Activated gamma-delta T cell (primary cell): Measurements from ENCODE around the gene RPS8.
"Not testable (repeated sequence)": the region's sequence is repeated elsewhere in the genome, so short reads cannot be mapped to it uniquely, and the experiment has no call there.

ENCODE experiments used
- DNase-seq: peaks from one replicate; lab custom pipeline; 2025; lab: John Stamatoyannopoulos, UW

The RPS8 gene

DNA sequence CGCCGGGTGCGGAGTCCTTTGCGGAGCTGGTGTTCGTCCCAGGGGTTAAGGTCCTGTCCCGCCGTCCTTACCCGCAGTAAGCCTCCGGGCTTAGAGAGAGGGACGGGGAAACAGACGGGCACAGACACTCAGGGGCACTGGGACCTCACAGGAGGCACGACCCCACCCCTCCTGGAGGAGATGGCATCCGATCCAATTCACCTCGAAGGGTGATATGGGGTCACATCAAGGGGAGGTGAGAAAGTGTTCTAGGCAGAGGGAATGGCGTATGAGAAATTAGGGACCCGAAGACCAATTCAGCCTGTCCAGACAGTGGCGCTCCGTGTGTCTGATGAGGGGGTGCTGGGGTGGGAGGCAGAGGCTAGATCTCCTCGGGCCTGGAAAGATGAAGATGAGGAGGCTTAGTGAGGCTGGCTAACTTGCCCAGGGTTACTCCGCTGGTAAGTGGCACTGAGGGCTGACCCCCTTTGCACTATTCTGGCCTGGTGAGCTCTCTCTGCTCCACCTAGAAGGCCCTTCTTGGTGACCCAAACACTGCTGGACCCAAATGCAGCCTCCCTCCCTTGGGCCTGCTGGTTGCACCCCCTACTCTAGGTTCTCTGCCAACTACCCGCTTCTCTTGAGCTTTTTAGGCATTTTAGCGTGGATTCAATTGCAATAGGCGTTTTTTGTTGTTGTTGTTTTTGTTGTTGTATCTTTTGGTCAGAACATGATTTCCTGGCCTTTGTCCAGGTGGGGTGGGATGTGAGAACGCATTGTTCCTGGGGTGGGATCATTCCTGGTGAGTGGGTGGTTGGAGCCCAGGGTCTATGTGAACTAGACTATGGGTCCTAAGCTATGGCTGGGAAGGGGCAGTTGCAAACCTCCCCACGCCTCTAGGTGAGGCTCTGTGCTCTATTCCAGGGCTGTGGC, 45.2 kb downstream of the RPS8 start:
- no peak for DNase-seq

DNA sequence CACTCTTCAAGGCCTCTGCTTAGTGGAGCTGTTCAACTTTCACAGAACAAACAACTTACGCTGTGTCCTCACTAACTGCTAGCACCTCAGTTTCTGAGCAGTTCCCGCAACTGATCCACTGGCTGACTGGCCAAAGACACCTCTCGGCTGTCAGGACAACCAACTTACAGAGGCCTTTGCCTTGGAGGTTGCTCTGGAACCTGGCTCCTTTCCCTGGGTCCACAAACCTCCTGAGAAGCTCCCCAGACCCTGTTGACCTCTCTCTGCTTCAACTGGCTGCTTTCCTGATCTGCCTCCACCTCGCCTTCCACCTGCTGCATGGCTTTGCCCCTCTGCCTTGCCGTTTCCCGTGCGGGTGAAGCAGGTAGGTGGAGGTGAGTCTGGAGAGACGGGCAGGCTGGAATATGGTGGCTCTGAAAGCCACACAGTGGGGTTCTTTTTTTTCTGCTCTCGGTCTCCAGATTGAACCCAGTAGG, 45.9 kb downstream of the RPS8 start:
- DNase-seq, result no peak

DNA sequence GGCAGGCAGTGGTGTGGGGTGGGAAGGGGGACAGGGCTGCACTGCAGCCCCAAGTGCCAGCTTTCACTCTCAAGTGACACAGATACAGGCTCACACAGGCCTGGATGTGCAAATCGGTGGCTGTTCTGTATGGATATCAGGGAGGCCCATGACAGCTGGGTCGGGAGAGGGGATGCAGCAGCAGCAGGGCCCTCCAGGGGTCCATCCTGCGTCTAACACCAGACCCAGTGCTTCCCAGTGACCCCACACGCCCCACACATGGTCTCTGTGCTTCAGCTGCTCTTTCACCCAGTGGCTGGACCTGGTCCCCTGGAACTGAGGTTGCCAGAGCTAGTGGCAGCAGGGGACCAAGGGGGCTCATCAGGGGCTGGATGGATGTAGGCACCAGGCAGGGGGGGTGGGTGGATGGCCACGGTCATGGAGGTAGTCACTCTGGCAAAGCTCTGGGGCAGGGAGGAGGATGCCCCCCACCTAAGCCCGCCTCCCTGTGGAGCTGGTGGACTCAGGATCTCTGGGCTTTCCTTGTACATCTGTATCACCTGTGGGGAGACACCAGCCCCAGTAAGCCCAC, 46.9 kb downstream of the RPS8 start:
- no peak for DNase-seq

DNA sequence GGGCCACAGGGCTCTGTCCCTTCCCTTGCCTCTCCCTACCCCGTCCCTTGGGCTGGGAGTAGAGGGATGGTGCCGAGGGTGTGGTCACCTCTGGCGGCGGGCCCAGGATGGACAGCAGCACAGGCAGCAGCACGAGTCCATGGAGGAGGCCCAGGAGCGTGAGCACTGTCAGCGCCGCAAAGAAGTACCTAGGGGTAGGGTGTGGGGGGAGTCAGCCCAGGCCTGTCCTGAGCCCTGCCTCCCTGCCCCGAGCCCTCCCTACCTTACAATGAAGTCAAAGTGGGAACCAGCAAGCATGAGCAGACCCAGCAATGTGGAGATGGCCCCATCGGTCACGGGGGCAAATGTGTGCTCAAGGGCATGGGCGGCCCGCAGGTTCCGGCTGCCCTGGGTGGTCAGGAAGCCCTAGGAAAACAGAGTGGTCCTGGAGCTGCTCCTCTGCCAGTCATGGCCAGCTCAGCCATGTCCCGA, 47.7 kb downstream of the RPS8 start:
- no peak for DNase-seq

DNA sequence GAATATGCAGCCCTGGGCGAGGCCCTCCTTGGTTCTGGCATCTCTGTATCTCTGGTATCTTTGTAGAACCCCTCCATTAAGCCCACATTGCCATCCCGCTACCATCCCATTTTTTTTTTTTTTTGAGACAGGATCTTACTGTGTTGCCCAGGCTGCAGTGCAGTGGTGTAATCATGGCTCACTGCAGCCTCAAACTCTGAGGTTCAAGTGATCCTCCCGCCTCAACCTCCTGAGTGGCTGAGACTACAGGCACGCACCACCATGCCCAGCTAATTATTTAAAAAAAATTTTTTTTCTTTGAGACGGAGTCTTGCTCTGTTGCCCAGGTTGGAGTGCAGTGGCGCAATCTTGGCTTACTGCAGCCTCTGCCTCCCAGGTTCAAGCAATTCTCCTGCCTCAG, 49.1 kb downstream of the RPS8 start:
- DNase-seq, result not testable (repeated sequence)

DNA sequence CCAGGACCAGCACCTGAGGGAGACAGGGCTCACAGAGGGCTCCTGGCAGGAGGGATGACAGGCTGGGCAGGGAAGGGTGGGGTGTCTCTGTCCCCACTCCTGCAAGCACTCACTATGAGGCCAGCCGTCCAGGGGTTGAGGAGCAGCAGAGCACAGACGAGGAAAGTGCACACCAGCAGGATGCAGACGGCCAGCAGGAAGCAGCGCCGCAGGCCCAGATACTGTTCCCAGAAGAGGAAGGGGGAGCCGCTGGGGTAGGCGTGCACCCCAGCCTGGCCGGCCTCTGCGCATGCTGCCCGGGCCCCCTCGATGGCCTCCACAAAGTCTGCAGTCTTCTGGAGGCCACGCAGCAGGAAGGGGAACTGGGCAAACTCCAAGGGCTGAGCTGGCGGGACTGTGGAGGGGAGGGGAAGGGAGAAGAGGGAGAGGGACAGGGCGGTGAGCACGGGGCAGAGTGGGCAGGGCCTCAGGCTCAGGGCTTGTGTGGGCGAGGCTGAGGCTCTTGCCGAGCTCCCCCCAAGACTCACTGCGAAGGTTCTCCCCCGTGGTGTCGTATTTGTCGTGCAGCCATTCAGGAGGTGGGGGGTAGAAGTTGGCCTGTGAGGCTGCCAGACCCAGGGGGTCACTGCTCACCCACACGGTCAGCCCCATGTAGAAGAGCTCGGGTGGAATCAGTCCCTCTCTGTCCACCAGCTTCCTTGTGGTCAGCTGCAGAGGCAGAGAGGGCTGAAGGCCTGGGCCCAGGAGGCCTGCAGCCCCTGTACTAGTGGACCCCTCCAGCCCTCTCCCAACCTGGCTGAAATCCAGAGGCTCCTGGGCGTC, 51.2 kb downstream of the RPS8 start:
- DNase-seq, result no peak

DNA sequence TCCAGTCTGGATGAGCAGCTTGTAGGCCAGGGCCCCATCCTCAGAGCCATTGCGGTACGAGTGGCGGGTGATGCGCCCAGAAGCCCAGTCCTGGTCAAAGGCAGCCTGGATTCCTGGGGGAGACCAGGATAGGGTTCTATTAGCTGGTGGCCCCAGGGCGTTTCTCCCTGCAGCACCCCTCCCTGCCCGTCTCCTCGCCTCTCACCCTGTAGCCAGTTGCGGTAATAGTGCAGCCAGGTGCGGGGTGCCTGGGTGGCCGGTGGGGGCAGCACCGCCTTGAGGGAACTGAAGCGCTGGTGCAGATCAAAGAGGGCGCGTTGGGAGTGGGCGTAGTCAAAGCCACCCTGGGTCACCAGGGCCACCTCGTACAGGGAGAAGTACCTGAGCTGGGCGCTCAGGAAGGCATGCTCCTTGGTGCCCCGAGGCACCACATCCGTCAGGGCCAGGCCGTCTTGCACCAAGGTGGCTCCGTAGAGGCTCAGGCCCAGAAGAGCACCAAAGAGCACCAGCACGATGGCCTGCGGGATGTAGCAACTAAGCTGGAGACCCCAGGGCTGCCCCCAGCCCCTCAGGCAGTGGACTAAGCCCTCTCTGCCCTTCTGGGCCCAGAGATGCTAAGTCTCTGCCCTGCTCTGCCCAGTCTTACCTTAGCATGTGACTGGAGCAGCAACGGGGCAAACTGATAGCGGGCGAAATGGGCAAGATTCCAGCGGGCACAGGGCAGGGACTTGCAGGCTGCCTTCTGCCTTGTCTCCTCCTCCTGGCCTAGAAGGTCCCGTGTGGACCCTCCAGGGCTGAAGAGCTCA, 52.1 kb downstream of the RPS8 start:
- no peak for DNase-seq

DNA sequence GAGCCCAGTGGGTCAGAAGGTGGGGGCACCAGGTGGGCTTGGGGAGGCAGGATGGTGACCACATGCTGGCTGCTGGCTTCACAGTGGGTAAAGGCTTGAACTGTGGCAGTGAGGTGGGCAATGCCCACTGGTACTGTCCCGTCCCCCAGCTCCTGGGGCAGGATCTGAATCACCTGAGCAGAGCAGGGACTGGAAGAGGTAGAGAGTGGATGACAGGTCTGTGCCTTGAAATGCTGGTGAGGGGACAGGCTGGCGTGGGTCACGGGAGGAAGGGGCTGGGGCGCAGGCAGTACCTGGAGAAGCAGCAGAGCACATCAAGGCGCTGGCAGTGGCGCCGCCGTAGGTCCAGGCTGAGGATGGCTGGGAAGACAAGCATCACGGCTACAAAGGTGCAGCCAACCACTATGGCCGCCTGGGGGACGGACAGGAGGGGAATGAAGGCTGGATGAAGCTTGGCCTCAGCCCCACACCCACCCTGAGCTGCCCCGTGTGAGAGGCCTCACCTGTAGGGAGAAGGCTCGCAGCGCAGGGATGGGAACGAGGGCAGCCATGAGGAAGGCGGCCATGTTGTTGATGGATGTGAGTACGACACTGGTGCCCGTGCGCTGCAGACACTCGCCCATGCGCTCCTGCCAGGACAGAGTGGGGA, 52.8 kb downstream of the RPS8 start:
- DNase-seq, result no peak
